Suppressor macrophage (primary cell): ENCODE data around the gene ADAMTS19.
"Not testable (repeated sequence)": the region's sequence is repeated elsewhere in the genome, so short reads cannot be mapped to it uniquely, and the experiment has no call there.

ENCODE experiments used
- DNase-seq, 4 experiments: peaks; one replicate each; pipeline ENCODE4 v3.0.0-alpha.2; 2020 to 2022

The ADAMTS19 gene

GRCh38 chr5:129601576-129601975, 141.5 kb downstream of the ADAMTS19 start:
- DNase-seq, result no peak

DNA sequence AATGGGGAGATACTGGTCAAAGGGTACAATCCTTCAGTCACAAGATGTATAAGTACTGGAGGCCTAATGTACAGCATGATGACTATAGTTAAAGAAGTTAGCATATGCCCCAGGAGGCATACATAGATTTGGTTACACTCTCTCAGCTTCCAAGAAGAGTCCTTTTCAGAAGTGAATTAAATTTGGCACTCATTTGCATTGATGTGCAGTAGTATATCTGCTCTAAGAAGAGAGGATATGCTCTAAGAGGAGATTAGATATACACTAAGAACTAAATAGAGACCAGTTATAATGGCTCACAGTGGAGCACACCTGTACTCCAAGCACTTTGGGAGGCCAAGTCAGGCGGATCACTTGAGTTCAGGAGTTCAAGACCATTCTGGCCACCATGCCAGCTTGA, 148.3 kb downstream of the ADAMTS19 start:
- DNase-seq, result no peak

DNA sequence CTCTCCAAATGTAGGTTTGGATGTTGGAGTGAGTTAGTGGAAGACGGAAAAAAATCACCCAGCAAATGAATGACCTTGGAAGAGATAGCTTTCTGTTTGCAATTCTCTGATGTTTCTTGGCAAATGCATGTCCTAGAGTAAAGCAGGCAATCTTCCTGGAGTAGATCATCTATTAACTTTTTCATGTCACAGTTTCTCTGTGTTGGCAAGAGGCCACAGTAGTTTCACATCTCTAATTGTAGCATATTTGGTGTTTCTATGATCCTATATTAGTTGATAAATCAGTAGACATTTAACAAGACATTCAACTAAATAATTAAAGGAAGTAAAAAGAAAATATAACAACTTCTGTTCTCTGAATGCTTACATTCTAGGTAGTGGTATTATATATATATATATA, 149.6 kb downstream of the ADAMTS19 start:
- DNase-seq, result no peak

DNA sequence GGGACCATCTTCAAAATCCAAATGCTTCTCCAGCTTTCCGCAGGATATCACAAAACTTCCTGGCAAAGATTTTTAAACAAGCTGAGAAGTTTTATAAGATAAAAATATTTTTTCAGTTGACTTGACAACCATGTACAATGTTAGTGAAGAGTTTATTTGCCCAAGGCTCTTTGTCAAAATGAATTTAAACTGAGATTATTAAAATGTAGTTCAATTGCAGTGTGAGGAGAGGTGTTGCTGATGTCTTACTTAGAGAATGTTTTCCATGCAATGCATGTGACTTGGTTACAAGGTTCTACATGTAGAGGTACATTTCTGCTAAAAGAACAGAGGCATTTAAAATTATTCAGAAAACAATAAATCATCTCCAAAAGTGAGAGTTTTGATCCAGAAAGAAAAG, 156.4 kb downstream of the ADAMTS19 start:
- no peak for DNase-seq

DNA sequence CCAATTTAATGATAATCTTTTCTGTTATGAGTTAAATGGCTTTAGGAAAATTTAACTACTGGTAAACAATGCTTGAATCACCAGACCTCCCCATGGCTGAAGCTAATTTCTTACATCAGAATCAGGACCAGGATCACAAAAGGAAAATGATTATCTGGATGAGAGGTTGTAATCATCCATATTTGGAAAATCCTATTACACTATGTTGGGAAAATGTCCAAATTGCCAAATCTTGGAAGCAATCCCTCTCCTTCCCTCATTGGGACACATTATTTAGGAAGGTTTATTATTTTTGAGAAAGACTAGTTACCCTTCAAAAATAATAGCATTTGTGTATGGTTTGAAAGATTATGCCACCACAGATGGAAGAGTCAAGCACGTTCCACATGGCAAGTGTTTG, 157.1 kb downstream of the ADAMTS19 start:
- no peak for DNase-seq

GRCh38 chr5:129619782-129620181, 159.7 kb downstream of the ADAMTS19 start:
- DNase-seq, result no peak

DNA sequence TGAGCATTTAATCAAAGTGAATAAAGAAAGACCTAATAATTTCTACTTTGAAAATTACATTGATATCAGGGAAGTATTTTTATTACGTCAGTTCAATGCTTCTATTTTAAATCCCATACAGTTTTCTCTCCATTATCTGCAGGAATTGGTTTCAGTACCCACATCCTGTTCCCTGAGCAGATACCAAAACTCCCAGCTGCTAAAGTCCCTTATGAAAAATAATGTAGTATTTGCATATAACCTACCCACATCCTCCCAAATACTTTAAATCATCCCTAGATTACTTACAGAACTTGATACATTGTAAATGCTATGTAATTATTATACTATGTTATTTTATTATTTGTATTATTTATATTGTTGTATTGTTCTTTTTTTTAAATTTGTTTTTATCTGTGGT, 162.4 kb downstream of the ADAMTS19 start:
- DNase-seq, result no peak

- no peak for DNase-seq
Measured at GRCh38 chr5:129629575-129629974, 169.5 kb downstream of the ADAMTS19 start.

DNA sequence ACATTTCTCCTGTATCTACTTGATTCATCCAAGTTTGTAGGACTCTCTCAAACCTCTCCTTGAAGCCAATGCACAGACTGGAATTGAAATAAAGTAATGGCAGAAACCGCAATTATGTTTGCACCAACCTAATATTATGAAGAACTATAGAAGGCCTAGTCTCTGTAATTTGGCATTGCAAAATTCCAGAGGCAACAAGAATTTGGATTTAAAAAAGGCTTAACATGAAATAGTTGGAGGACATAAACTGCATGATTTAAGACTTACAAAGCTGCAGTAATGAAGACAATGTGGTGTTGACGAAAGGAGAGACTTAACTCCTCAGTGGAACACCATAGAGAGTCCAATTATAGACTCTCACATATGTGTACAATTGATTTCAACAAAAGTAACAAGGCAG, 170.0 kb downstream of the ADAMTS19 start:
- DNase-seq, result no peak

- DNase-seq, result no peak
Measured at GRCh38 chr5:129631961-129632360, 171.9 kb downstream of the ADAMTS19 start.

- DNase-seq, result not testable (repeated sequence)
Measured at GRCh38 chr5:129637501-129637900, 177.4 kb downstream of the ADAMTS19 start.

DNA sequence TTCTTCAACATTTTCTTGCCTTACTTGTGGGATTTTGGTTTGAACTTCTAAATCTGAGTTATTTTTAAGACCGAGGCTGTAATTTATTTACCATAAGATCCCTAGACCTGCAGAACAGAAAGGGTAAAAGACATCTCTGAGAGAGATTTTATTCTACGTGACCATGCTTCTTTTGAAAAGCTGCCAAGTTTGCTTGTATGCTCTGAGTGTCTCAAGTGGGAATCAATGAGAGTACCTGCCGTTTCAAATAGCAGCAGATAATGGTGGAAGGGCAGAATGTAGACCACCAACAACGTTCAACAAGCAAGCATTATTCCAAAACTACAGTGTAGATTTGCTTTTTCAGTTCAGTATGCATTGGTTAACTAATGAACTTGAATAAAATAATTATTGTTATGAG, 179.2 kb downstream of the ADAMTS19 start:
- DNase-seq, result no peak

GRCh38 chr5:129652349-129653056, 192.4 kb downstream of the ADAMTS19 start:
- DNase-seq, result no peak

GRCh38 chr5:129653057-129653375, 192.9 kb downstream of the ADAMTS19 start:
- DNase-seq, result no peak

- DNase-seq, result no peak
Measured at GRCh38 chr5:129653442-129653841, 193.3 kb downstream of the ADAMTS19 start.

GRCh38 chr5:129656952-129657351, 196.9 kb downstream of the ADAMTS19 start:
- DNase-seq, result no peak

DNA sequence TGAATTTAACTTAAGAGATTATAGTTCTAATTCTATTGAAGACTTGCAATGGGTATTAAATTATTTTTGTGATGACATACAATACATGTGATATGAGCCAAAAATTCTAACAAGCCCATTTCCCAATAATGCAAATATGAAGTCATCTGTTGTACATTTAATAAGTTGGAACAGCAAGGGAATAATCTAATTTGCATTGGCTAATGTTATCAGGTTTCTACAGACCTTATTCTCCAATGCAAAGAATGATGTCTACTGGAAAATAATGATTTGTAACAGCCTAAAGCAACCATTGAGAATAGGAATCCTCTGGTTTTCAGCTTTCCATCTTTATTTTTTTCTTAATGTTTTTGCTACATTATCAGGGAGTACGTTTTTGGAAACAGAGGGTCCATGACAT, 198.7 kb downstream of the ADAMTS19 start:
- DNase-seq, result no peak

GRCh38 chr5:129661366-129662035, 201.4 kb downstream of the ADAMTS19 start:
- DNase-seq, result no peak

GRCh38 chr5:129664336-129664937, 204.3 kb downstream of the ADAMTS19 start:
- peak; percentile 51 to 79 (median 62) for DNase-seq

DNA sequence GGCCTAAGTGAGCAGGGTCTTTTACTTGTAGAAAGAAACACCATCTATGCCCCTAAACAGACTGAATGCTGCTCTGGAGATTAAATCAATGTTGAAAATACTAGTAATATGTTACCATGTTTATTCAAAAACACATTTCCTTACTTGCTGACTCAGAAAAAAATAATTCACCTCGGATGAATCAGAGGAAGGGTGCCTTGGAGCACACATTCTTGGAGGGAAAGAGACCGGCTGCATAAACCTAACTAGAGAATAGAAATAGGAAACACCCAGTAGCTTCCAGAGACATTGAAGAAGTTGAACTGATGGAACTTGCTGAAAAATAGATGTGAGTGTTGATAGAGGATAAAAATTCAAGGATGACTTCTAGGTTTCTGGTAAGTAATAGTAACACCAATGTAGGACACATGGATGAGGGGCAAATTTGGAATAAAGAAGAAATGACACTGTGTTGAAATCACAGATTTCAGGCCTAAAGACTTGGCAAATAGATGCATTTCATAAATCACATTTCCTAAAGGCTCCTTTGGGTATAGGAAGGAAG, 210.9 kb downstream of the ADAMTS19 start:
- DNase-seq, result no peak

DNA sequence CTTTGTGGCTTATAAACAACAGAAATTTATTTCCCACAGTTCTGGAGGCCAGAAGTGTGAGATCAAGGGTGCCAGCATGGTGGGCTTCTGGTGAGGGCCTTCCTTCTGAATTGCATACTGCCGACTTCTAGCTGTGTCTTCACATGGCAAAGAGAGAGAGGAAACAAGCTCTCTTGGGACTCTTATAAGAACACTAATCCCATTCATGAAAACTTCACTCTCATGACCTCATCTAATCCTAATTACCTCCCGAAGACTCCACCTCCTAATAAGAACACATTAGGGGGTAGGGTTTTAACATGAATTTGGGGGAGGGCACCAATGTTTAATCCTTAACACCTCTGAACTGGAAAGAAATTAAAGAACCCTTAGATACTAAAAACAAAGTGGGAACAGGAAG, 211.9 kb downstream of the ADAMTS19 start:
- DNase-seq, result no peak

DNA sequence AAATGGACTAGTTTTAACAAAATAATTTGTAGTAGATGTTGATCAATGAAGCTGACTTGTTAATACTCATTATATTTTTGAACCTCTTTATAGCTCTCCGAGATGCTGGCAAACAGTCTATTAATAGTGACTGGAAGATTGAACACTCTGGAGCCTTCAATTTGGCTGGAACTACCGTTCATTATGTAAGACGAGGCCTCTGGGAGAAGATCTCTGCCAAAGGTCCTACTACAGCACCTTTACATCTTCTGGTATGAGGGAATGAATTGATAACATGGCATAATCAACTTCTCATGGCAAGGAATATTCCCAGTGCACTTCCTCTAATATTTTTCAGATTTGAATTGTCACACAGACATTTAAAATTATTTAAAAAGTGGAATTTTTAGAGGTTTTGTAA, 219.6 kb downstream of the ADAMTS19 start:
- DNase-seq, result no peak

- no peak for DNase-seq
Measured at GRCh38 chr5:129687941-129688340, 227.8 kb downstream of the ADAMTS19 start.

DNA sequence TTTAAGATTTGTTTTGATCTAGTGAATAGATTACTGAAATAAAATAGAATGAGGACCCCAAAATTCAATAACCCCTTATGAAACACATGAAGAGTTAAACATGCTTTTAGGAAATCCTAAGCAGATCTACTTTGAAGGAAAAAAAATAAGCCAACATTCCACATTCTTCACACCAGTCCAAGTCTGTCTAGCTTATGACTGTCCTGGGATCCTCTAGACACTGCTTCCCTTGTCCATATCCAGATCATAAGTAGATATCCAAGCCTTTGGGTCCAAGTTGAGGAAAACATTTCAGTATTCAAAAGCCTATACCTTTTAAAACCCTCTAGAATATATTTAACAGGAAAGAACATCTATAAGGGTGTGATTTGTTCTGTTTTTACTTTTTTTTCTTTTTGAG, 228.9 kb downstream of the ADAMTS19 start:
- DNase-seq, result no peak
